GM12878 (cell line): ENCODE measurements around the gene NAALADL1. TPM values are rescaled to one million over a fixed set of nuclear protein-coding genes. Genes with fewer than 3 reads are reported as not detected.
A peak's percentile ranks its signal among the peaks of the same experiment; 100 is the strongest.

Experiments used
- EED ChIP-seq: sonication (generic); IDR thresholded peaks from 2 replicates; pipeline ENCODE4 v1.6.1; 2016; ENCODE audit warnings: antibody characterized with exemption, low read depth
- GABPA ChIP-seq: IDR thresholded peaks from 2 replicates; pipeline ENCODE4 v1.6.1; 2014; ENCODE audit warnings: antibody characterized with exemption, low read depth, mild to moderate bottlenecking, inconsistent platforms
- IRF3 ChIP-seq: fragments of 450-650 bp; IDR thresholded peaks from 2 replicates; pipeline ENCODE4 v1.6.1; 2014; ENCODE audit warnings: mild to moderate bottlenecking
- LARP7 ChIP-seq: fragments of 450-650 bp; IDR thresholded peaks from 2 replicates; pipeline ENCODE4 v1.6.1; 2017; ENCODE audit warnings: mild to moderate bottlenecking
- MLLT1 ChIP-seq: fragments of 450-650 bp; IDR thresholded peaks from 2 replicates; pipeline ENCODE4 v1.6.1; 2016; ENCODE audit warnings: mild to moderate bottlenecking
- MXI1 ChIP-seq: fragments of 150-350 bp; IDR thresholded peaks from 2 replicates; pipeline ENCODE4 v1.6.1; 2011; ENCODE audit warnings: low read depth, mild to moderate bottlenecking, inconsistent platforms, low read length, improper control_type of control experiment
- NFIC ChIP-seq: IDR thresholded peaks from 2 replicates; pipeline ENCODE4 v1.6.1; 2012; ENCODE audit warnings: low read depth, mild to moderate bottlenecking, inconsistent platforms, low read length, moderate library complexity
- PBX3 ChIP-seq: IDR thresholded peaks from 2 replicates; pipeline ENCODE4 v1.6.1; 2011; ENCODE audit warnings: mild to moderate bottlenecking, low read depth, low read length, moderate library complexity; ENCODE audit not compliant: insufficient replicate concordance
- POLR2A ChIP-seq: IDR thresholded peaks from 2 replicates; pipeline ENCODE4 v1.6.1; 2011; ENCODE audit warnings: low read depth, mild to moderate bottlenecking, low read length
- RAD21 ChIP-seq: IDR thresholded peaks from 2 replicates; pipeline ENCODE4 v1.6.1; 2011; ENCODE audit warnings: mild to moderate bottlenecking, low read depth, low read length, moderate library complexity; ENCODE audit not compliant: insufficient read depth
- TCF7 ChIP-seq: IDR thresholded peaks from 2 replicates; pipeline ENCODE4 v1.6.1; 2014; ENCODE audit warnings: antibody characterized with exemption, borderline replicate concordance
- ZSCAN29 ChIP-seq: fragments of 450-650 bp; IDR thresholded peaks from 2 replicates; pipeline ENCODE4 v1.6.1; 2017; ENCODE audit warnings: mild to moderate bottlenecking, moderate library complexity
- polyA plus RNA-seq, 11 experiments: library from polyadenylated mRNA; depleted of rRNA in 4 of 11; unstranded in 6 of 11; stranded (reverse) in 5 of 11; fragments of >200 nt; fragmentation: Nextera tagmentation in 4 of 11; fragmentation: Illumina TruSeq in 1 of 11; extraction: Ambion mirVana in 4 of 11; extraction: Trizol in 1 of 11; gene quantifications; 1 replicate in 1 of 11; 2 replicates in 10 of 11; pipeline versions ENCODE4 v1.2.1 to v1.2.3, GENCODE V29; 2011 to 2016; ENCODE audit warnings: inconsistent platforms in 2 of 11, missing spikeins in 2 of 11, low read depth in 1 of 11
- total RNA-seq, 4 experiments: library from RNA; depleted of rRNA in 3 of 4; stranded (reverse); fragments of >200 nt in 3 of 4; fragmentation: Illumina TruSeq in 1 of 4; extraction: Trizol in 1 of 4; gene quantifications; 2 replicates each; pipeline versions ENCODE4 v1.2.1 to v1.2.3, GENCODE V29; 2013 to 2021

The NAALADL1 gene
- total and polyA plus RNA-seq, 10 of the 15 experiments (the other 5 are each of a cell fraction or from before 2014, with no cell fraction given): 0.77 to 5.5 (median 1.5) TPM

GRCh38 chr11:65013130-65013887 lies 45.0 kb downstream of the NAALADL1 start (continued):
- TF ChIP-seq IRF3 (no peak), GABPA (no peak), RAD21 (peak; percentile 87), PBX3 (no peak), ZSCAN29 (no peak), MLLT1 (peak; percentile 83; the same call in 1 of the 2 replicates), POLR2A (no peak; the same call in 1 of the 2 replicates), EED (no peak), LARP7 (no peak; the same call in 1 of the 2 replicates), TCF7 (no peak), MXI1 (no peak), NFIC (no peak)
